ENCODE results near the gene OR11A1.

OR11A1 gene

DNA sequence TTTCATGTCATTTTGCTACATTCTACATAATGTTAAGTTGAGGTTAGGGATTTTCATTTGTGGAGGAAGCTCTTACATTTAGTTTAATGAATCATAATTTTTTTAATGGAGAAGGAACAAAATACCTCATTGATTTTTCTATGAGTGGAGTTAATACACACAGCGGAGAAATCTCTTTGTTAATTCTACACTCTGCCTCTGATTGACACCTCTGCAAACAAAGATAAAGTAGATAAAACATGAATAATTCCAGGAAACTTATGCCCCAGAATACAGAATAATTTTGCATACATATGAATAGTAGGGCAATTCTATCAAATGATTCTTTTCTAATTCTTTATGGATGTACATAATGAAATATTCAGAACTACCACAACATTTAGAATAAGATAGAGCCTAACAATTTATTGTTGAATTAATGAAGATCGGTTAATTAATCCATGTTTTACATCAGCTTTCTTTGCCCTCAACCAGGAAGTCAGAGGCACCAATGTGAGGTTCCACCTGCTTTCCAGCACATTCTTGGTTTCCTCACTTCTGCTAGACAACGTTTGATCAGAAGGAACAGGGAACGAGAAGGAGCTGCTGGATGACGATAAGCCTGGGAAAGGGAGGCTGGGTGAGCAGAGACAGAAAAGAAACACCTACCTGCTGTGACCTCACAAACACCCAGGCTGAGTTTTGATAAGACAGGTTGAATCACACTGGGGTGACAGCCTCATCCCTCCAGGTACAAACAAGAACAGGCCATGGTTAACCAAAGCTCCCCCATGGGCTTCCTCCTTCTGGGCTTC, 4.3 kb upstream of the OR11A1 start:
- no peak for TF ChIP-seq GATA2 (IDR thresholded peaks at IDR 0.05; ENCODE audit: low read depth, low read length)
- no peak for TF ChIP-seq GATA3 (IDR thresholded peaks at IDR 0.05; ENCODE audit: low read depth, low read length)

DNA sequence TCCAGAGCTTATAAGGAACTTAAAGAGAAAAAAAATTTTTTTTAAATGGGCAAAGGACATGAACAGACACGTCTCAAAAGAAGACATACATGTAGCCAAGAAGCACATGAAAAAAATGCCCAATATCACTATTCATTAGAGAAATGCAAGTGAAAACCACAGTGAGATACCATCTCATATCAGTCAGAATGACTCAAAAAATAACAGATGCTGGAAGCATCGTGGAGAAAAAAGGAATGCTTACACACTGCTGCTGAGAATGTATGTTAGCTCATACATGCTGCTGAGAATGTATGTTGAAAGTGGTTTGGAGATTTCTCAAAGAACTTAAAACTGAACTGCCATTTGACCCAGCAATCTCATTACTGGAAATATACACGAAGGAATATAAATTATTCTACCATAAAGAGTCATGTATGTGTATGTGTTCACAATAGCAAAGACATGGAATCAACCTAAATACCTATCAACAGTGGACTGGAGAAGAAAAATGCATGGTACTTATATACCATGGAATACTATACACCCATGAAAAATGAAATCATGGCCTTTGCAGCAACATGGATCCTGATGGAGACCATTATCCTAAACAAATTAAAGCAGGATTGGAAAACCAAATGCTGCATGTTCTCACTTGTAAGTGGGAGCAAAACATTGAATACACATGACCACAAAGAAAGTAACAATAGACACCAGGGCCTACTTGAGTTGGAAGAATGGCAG, 5.2 kb downstream of the OR11A1 start:
- no peak for TF ChIP-seq GATA2 (IDR thresholded peaks at IDR 0.05; ENCODE audit: low read depth, low read length)
- TF ChIP-seq GATA3 (IDR thresholded peaks at IDR 0.05; ENCODE audit: low read depth, low read length), result no peak

DNA sequence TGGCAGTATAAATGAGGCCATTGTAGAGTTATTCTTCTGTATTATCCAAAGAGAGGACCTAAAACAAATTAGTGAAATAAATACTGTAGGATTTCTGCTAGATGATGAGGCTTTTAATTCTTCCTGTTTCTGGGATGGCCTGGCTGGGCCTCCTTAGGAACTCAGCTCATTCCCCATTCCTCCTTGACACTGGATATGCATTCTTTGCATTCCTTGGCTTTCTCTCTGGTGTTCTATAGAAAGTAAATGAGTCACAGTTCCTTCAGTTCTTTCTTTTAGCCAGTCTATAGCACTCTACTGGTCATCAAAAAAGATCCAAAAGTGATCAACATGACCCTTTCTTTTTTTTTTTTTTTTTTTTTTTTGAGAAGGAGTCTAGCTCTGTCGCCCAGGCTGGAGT, 9.2 kb downstream of the OR11A1 start:
- no peak for TF ChIP-seq GATA3 (IDR thresholded peaks at IDR 0.05; ENCODE audit: low read depth, low read length)
- no peak for TF ChIP-seq GATA2 (IDR thresholded peaks at IDR 0.05; ENCODE audit: low read depth, low read length)

DNA sequence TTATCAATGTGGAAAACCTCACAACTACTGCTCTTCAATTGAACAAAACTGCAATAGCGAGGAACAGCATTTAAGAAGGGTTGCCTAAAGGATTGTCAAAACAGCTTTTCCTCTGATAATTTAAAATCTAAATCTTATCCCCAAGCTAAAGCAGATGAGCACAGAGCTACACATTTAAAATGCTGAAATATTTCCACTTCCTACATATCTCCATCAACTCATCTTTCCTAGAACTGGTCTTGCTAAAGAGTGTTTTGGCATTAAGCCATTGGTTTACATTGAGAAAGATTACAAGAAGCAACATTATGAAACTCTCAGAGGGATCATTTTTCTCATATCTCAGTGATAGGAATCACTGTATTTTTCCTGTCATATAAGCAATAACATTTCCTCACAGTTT, 14.2 kb downstream of the OR11A1 start:
- TF ChIP-seq GATA3 (IDR thresholded peaks at IDR 0.05; ENCODE audit: low read depth, low read length) (no peak), GATA2 (IDR thresholded peaks at IDR 0.05; ENCODE audit: low read depth, low read length) (no peak)

DNA sequence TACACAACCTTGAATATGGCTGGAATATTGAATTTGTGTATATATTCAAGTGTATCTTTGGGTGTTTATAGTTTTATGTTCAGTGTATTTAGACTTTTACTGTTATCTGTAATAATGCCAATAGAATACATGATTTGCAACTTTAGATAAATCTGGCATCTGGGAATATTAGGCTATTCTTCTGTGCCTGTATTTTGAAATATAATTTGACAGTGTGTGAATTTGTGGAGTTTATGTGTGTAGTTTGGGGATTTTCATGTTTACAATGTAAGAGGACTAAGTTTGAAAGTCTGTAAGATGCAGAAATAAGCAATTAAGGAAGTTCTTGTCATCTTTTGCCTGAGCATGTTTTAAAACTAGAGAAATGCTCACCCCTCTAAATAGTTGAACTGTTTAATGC, 17.9 kb downstream of the OR11A1 start, which contains the start of gene OR10C1:
Gene OR10C1, plus strand, starts transcription at position 301 of the 400 bp plus-strand sequence. CDS start 710 bp downstream, outside the sequence.
- TF ChIP-seq GATA3 (IDR thresholded peaks at IDR 0.05; ENCODE audit: low read depth, low read length) (no peak), GATA2 (IDR thresholded peaks at IDR 0.05; ENCODE audit: low read depth, low read length) (no peak)

DNA sequence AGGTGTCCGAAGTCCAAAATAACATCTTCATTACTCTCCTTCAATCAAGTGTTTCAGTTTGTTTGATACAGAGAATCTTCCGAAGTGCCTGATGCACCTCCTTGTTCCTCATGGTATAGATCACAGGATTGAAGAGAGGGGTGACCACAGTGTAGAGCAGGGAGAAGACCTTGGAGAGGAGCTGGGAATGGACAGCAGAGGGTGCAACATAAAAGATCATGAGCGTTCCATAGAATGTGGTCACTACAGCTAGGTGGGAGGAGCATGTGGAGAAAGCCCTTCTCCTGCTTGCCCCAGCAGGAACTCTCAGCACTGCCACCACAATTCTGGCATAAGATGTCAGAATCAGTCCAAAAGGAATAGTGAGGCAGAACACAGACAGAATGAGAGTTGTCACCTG, 30.2 kb downstream of the OR11A1 start:
- TF ChIP-seq GATA2 (IDR thresholded peaks at IDR 0.05; ENCODE audit: low read depth, low read length) (no peak), GATA3 (IDR thresholded peaks at IDR 0.05; ENCODE audit: low read depth, low read length) (no peak)

DNA sequence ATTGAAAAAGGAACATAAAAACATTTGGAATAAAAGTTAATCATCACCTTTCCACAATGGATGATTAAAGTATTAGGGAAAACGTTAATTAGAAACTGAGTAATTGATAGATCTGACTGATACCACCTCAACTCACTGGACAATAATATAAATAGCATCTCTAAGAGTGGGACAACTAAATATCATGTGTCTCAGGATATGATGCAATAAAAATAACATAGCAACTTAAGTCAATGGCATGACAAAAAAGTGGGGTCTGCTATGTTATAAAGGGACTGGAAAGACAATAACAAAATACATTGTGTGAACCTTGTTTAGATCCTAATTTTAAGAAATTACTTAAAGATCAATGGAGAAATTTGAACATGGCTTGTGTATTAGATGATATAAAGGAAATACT, 31.8 kb downstream of the OR11A1 start:
- TF ChIP-seq GATA2 (IDR thresholded peaks at IDR 0.05; ENCODE audit: low read depth, low read length) (no peak), GATA3 (IDR thresholded peaks at IDR 0.05; ENCODE audit: low read depth, low read length) (no peak)

DNA sequence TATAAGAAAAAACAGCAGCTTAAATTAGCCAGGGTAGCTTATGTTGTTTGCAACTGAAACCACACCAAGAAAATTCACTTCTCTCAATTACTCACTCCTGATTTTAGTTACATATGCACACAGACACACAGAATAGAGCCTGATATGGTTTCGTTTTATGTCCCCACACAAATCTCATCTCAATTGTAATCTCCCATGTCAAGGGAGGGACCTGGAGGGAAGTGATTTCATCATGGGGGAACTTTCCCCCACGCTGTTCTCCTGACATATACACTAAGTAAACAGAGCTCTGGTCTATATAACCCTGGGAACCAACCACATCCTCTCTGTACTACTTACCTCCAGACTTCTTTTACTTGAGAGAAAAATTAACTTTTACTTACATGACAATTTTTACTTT, 32.3 kb downstream of the OR11A1 start:
- TF ChIP-seq GATA3 (IDR thresholded peaks at IDR 0.05; ENCODE audit: low read depth, low read length) (no peak), GATA2 (IDR thresholded peaks at IDR 0.05; ENCODE audit: low read depth, low read length) (no peak)

DNA sequence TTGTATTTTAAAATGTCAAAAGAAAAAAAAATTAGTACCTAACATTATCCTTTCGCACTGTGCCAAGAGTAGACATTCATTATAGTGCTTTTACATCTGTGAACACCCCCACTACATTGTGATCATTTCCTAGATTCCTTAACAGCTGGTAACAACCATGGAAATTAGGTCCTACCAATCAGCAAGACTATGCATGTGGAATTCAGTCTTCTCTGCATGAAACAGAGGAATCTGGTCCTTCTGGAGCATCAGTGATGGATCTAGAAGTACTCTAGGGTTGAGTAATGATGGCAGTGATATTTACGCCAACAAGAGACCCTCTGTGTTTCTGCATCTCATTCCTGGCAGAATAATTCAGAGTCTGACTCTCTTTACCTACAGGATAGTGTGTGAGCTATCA, 32.7 kb downstream of the OR11A1 start:
- TF ChIP-seq GATA3 (IDR thresholded peaks at IDR 0.05; ENCODE audit: low read depth, low read length), result no peak
- no peak for TF ChIP-seq GATA2 (IDR thresholded peaks at IDR 0.05; ENCODE audit: low read depth, low read length)

DNA sequence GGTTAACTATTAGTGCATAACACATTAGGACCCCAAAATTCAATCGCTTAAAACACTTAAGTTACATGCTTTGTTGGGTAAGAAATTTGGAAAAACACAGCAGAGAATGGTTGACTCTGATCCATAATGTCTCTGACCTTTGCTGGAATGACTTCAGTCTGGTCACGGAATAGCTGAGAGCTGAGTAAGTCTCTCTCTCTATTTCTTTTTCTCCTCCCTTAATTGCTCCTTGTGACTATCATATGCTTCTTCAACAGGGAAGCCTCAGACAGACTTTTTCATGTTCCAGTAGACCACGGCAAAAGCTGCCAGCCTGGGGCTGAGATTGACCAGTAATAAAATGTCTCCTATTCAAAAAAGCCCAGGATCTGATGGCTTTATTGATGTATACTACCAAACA, 37.4 kb downstream of the OR11A1 start:
- no peak for TF ChIP-seq GATA3 (IDR thresholded peaks at IDR 0.05; ENCODE audit: low read depth, low read length)
- TF ChIP-seq GATA2 (IDR thresholded peaks at IDR 0.05; ENCODE audit: low read depth, low read length), result no peak

DNA sequence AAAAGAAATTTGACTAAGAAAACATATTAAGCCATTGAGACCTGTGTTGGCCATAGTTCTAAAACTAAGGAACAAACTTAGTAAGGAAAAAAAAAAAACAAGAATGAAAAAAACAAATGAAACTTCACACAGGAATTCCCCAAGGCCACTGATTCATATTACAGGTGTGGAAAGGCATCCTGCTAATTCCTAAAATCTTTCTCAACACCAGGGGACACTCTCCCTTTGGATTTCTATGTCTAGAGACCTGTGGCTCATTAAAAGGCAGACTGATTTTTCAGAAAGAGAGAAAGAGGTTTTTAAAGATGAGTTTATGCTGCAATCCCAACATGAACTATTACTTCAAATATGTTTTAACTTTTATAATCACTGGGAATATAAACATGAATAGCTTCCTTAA, 42.3 kb downstream of the OR11A1 start, which contains the start of gene OR12D1:
Gene OR12D1, plus strand, starts transcription at position 341 of the 400 bp plus-strand sequence.
- TF ChIP-seq GATA3 (IDR thresholded peaks at IDR 0.05; ENCODE audit: low read depth, low read length) (no peak), GATA2 (IDR thresholded peaks at IDR 0.05; ENCODE audit: low read depth, low read length) (no peak)

DNA sequence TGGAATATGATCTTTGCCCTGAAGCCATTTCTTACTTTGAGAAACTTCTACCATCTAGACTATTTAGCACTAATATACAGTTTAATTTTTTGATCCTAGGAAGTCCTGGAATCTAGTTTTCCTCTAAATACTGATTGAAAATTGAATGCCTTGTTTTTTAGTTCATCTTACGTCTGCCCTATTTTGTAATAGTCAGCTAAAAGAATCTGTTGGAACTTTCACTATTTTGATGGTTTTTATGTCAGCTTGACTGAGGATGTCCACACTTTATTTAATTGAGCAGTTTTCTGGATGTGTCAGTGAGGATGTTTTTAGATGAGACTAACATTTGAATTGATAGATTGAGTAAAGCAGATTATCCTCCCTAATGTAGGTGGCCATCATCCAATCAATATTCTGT, 53.1 kb downstream of the OR11A1 start:
- no peak for TF ChIP-seq GATA3 (IDR thresholded peaks at IDR 0.05; ENCODE audit: low read depth, low read length)
- TF ChIP-seq GATA2 (IDR thresholded peaks at IDR 0.05; ENCODE audit: low read depth, low read length), result no peak

DNA sequence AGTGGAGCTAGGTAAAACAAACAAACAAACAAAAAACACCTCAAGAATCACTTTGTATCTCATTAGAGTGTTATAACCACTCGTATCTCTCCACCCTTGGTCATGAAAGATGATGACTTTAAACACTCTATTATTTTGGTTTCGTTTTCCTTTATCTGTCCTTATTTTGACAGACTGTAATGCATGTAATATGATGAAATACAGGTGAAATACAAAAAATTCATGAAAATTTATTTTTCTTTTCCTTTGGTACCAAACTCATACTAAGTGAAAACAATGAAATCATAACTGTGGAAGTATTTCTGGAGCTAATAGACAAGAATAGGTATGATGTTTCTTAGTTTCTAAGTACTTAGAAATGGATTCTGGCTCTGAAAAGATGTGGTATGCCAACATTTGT, 57.3 kb downstream of the OR11A1 start:
- TF ChIP-seq GATA3 (IDR thresholded peaks at IDR 0.05; ENCODE audit: low read depth, low read length), result no peak
- no peak for TF ChIP-seq GATA2 (IDR thresholded peaks at IDR 0.05; ENCODE audit: low read depth, low read length)

DNA sequence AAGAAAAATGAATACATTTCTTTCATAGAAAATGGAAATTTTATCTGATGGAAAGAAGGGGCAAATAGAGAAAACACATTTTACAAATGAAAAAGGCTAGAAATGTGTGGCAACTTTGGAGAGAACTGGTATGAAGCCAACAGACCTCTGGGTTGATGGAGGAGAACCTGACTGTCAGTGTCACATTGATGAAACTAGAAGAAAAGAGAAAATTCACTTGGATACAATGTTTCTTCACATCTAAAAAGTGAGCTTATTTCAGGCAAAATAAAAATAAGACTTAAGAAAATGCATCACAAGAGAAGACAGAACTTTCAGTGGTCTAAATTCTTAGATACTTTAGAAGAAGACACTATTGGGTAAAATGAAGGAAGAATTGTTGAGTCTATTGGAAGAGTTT, 61.5 kb downstream of the OR11A1 start, which contains the start of gene OR12D2:
Gene OR12D2, plus strand, starts transcription at position 301 of the 400 bp plus-strand sequence. CDS start 1,069 bp downstream, outside the sequence.
- TF ChIP-seq GATA2 (IDR thresholded peaks at IDR 0.05; ENCODE audit: low read depth, low read length) (no peak), GATA3 (IDR thresholded peaks at IDR 0.05; ENCODE audit: low read depth, low read length) (no peak)

DNA sequence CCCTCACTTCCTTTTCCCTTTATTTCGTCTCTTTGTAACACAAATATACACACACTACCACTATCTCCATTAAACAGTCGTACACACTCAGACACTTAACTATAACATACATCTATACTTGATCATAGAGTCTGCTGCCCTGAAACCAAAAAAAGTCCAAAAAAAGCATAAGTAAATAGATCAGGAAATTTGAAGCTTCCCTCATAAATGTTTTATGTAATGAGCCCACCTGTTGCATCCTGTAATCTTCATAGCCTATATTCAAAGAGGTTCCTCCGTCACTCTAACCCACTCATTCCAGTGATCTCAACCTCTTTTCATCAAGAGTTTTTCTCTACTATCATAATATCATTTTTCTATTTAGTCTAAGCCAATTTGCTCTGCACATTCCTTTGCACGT, 68.3 kb downstream of the OR11A1 start:
- TF ChIP-seq GATA2 (IDR thresholded peaks at IDR 0.05; ENCODE audit: low read depth, low read length) (no peak), GATA3 (IDR thresholded peaks at IDR 0.05; ENCODE audit: low read depth, low read length) (no peak)

Measured in SH-SY5Y (cell line).